Bone marrow (tissue), 2 donors: ENCODE data around the gene CANX.
"Not testable (repeated sequence)": the region's sequence is repeated elsewhere in the genome, so short reads cannot be mapped to it uniquely, and the experiment has no call there.

Experiments
- DNase-seq, 2 donors: peaks; one replicate each; lab custom pipeline; 2025; lab: John Stamatoyannopoulos, UW

Gene CANX

GRCh38 chr5:179698935-179699615, at the start of gene CANX:
Gene CANX, plus strand, starts transcription at chr5:179698967. Its CDS starts 6,715 bp downstream, at chr5:179705682.
- DNase-seq: no peak

GRCh38 chr5:179649166-179649703, 49.5 kb upstream of the CANX start:
- DNase-seq: not testable (repeated sequence)

GRCh38 chr5:179650245-179650644, 48.5 kb upstream of the CANX start:
- not testable (repeated sequence) for DNase-seq

- not testable (repeated sequence) for DNase-seq
Measured at GRCh38 chr5:179653135-179653534, 45.6 kb upstream of the CANX start.

- not testable (repeated sequence) for DNase-seq
Measured at GRCh38 chr5:179657302-179658178, 41.2 kb upstream of the CANX start.

- not testable (repeated sequence) for DNase-seq
Measured at GRCh38 chr5:179658179-179658856, 40.4 kb upstream of the CANX start.

GRCh38 chr5:179661647-179662046, 37.1 kb upstream of the CANX start:
- DNase-seq: not testable (repeated sequence)

GRCh38 chr5:179668391-179668790, 30.4 kb upstream of the CANX start:
- DNase-seq: peak; percentile 7 to 52

- DNase-seq: peak; percentile 83 to 91
Measured at GRCh38 chr5:179678223-179679013, 20.3 kb upstream of the CANX start.

- no peak for DNase-seq
Measured at GRCh38 chr5:179679014-179679674, 19.6 kb upstream of the CANX start.

- DNase-seq: no peak
Measured at GRCh38 chr5:179680014-179680779, 18.6 kb upstream of the CANX start.

- DNase-seq: no peak
Measured at GRCh38 chr5:179680780-179681401, 17.9 kb upstream of the CANX start, which contains the start of gene CBY3. Gene CBY3, minus strand, starts transcription at chr5:179681034. Its CDS starts 116 bp downstream, at chr5:179680918.

- DNase-seq: not testable (repeated sequence)
Measured at GRCh38 chr5:179689212-179689611, 9.6 kb upstream of the CANX start.

- no peak for DNase-seq
Measured at GRCh38 chr5:179694561-179694960, 4.2 kb upstream of the CANX start.

- DNase-seq: no peak
Measured at GRCh38 chr5:179696603-179697002, 2.2 kb upstream of the CANX start.

GRCh38 chr5:179697108-179697507, 1.7 kb upstream of the CANX start:
- DNase-seq: no peak

- DNase-seq: not testable (repeated sequence)
Measured at GRCh38 chr5:179697543-179697942, 1.2 kb upstream of the CANX start.

- DNase-seq: peak; percentile 91 to 99
Measured at GRCh38 chr5:179697993-179698934, 503 bp upstream of the CANX start.
